AG04449 (cell line): ENCODE measurements around the gene GET4.
"Not testable (repeated sequence)": the region's sequence is repeated elsewhere in the genome, so short reads cannot be mapped to it uniquely, and the experiment has no call there.

Experiments used
- CTCF ChIA-PET: fragments of 350-600 bp; formaldehyde crosslinking; extraction: SDS; loops from one replicate; lab custom pipeline; 2021; ENCODE audit warnings: antibody characterized with exemption; lab: Yijun Ruan, JAX
- POLR2A ChIA-PET: fragments of 400-600, 350-600 bp; formaldehyde crosslinking; extraction: SDS; loops from one replicate; lab custom pipeline; 2020; ENCODE audit warnings: antibody characterized with exemption, inconsistent platforms; lab: Yijun Ruan, JAX
- DNase-seq: peaks from one replicate; pipeline ENCODE4 v3.0.0-alpha.2; 2010; ENCODE audit warnings: low read depth, low spot score
- H3K4me3 ChIP-seq: 2 replicates; pipeline ENCODE4 v1.5.1; 2011; ENCODE audit warnings: low read depth, mild to moderate bottlenecking, control low read depth, low read length
- TF ChIP-seq, protein P1 (sequence below): IDR thresholded peaks from one replicate; pipeline ENCODE4 v1.5.1; 2011; ENCODE audit warnings: mild to moderate bottlenecking, moderate library complexity, low read length, control low read depth, inconsistent platforms; ENCODE audit not compliant: insufficient read depth; ENCODE audit errors: missing control alignments

The GET4 gene

DNA sequence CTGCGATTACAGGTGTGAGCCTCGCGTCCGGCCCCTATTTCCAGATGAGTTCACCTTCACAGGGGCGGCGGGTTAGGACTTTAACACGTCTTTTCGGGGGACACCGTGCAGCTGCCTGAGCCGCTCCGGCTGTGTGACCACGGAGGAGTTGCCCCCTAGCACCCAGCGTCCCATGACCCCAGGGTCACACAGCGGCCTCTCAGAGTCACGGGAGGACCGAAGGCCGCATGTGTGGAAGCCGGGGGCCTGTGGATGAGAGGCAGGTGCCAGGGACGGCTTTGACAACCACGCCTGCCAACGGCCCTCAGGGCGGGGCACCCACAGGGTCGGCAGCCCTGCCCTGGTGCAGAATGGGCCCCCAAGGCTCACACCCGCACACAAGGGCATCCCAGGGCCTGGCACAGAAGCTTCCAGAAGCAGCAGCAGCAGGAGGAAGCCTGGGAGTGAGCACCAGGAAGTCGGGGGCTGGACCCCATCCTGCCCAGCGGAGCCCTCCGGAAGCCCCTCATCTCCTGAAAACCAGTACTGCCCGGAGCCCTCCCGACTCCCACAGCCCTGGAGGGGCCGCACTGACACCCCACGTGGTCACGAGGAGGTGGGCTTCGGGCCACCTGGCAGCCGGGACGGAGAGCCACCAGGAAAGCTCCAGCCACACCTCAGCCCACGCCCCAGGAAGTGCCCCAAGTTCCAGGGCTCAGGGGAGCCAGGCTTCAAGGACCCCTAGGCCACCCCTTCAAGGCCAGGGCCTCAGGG is 45.4 kb downstream of the GET4 start:
- TF ChIP-seq, protein P1, sequence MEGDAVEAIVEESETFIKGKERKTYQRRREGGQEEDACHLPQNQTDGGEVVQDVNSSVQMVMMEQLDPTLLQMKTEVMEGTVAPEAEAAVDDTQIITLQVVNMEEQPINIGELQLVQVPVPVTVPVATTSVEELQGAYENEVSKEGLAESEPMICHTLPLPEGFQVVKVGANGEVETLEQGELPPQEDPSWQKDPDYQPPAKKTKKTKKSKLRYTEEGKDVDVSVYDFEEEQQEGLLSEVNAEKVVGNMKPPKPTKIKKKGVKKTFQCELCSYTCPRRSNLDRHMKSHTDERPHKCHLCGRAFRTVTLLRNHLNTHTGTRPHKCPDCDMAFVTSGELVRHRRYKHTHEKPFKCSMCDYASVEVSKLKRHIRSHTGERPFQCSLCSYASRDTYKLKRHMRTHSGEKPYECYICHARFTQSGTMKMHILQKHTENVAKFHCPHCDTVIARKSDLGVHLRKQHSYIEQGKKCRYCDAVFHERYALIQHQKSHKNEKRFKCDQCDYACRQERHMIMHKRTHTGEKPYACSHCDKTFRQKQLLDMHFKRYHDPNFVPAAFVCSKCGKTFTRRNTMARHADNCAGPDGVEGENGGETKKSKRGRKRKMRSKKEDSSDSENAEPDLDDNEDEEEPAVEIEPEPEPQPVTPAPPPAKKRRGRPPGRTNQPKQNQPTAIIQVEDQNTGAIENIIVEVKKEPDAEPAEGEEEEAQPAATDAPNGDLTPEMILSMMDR = no peak
- POLR2A ChIA-PET = no interaction called here
- H3K4me3 ChIP-seq = no peak overlapping the region
- CTCF ChIA-PET = no interaction called here
- DNase-seq = no peak

DNA sequence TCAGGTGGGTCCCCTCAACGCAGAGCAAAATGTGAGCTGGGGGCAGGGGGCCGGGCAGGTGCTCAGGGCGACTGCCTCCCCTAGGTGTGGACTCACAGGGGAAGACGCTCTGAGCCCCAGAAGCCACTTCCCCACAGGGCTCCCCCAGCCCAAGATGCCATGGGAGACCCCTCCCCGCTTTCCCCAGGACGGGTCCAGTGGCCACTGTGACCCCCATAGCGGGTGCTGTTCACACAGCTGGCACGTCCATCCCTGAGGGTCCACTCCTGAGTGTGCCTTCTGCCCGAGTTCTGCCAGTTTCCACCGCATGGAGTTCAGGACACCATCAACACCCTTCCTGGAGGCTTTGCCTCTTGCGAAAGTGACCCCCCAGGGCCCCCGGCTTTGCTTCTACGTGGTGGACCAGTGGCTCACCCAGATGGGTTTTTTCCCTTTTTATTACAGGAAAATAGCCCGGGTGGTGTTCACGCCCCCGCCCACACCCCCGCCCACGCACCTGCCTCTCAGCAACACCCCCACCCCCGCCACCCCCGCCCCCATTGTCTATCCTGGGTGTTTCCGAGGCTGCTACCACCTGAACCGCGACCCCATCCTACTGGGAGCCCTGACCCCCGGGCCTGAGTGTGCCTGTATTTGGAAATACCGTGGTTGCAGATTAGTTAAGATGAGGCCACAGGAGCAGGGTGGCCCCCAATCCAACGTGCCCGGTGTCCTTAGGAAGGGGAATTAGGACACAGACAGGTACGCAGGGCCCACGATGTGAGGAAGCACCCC is 46.2 kb downstream of the GET4 start:
- no peak overlapping the region for H3K4me3 ChIP-seq
- DNase-seq = no peak
- ChIA-PET POLR2A (no interaction called here), CTCF (no interaction called here)
- TF ChIP-seq, protein P1 = no peak

DNA sequence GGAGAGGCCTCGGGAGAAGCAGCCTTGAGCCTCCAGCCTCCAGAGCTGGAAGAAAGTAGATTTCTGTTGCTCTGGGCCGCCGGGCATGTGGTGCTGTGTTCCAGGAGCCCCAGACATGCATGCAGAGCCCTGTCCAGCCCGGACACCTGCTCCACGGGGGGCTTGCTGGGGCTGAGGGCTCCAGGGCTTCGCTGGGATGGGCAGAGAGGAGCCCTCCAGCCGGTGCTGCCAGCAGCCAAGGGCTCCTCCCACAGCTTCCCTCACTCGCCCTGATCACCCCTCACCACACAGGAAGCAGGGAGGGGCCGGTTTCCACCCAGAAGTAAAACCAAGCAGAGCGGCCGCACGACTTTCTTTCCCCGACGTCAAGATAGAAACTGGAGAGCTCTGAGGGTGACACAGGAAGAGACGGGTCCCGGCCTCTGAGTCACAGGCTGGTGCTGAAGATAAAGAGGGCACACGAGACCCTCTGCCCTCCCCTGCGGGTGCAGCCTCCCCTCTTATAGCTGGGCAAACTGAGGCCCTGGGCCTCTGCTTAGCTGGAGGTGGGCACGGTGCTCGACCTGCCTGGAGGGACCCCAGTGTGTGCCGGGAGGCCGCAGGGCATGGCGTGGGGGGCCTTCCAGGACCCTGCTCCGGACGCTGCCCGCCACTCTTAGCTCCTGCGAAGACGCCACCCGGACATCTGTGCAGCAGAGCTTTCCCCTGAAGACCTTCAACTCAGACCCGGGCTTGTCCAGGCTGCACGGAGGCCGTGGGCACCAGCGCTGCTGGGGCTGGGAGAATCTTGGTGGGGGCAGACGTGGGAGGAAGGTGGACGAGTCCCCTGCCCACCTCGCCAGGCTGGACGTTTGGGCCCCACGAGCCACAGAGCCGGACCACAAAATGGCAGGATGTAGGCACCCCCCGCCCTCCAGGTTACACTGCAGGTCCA is 47.0 kb downstream of the GET4 start:
- DNase-seq = no peak
- TF ChIP-seq, protein P1 = no peak
- H3K4me3 ChIP-seq = no peak overlapping the region
- ChIA-PET CTCF (interaction anchor here (0.7 kb wide), 1 partner anchor 69 kb away, joined by 3 read pairs; no protein-coding TSS in a partner anchor), POLR2A (no interaction called here)

DNA sequence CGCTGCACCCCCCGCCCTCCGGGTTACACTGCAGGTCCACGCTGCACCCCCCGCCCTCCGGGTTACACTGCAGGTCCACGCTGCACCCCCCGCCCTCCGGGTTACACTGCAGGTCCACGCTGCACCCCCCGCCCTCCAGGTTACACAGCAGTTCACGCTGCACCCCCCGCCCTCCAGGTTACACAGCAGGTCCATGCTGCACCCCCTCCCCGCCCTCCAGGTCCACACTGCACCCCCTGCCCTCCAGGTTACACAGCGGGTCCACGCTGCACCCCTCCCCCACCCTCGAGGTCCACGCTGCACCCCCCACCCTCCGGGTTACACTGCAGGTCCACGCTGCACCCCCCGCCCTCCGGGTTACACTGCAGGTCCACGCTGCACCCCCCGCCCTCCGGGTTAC is 47.7 kb downstream of the GET4 start:
- POLR2A ChIA-PET, H3K4me3 ChIP-seq, DNase-seq: not testable (repeated sequence)
- CTCF ChIA-PET = interaction anchor here (0.6 kb wide), 1 partner anchor 14 kb away, joined by 3 read pairs; no protein-coding TSS in a partner anchor

DNA sequence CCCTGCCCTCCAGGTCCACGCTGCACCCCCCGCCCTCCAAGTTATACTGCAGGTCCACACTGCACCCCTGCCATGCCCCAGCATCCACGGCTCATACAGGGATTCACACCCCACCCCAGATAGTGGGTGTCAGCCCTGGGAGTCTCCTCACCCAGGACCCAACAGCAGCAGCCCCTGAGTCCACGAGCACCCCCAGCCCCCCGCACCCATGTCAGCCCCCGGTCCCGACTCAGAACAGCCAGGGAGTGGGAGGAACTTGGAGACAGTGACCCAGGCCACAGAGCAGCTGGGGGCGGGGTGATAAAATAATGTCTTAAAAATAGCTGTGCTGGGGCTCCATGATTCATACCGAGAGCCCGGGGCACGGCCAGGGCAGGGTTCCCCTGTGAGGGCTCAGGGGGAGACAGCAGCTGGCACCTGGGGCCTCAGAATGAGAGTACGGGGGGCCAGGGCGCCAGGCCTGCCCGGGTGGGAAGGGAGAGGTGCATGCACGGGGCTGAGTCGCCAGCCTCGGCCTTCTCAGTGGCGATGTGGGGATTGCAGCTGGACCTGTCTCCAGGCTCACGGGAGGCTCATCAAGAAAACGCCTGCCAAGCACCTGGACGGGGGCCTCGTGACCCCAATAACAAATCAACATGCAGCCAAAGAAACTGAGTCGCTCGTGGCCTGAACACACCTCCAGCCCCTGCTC is 48.3 kb downstream of the GET4 start:
- TF ChIP-seq, protein P1 = no peak
- no peak for DNase-seq
- POLR2A ChIA-PET = no interaction called here
- no peak overlapping the region for H3K4me3 ChIP-seq
- CTCF ChIA-PET = interaction anchor here (0.6 to 0.7 kb wide), 2 partner anchors 15 kb away, joined by 3 read pairs; no protein-coding TSS in a partner anchor

DNA sequence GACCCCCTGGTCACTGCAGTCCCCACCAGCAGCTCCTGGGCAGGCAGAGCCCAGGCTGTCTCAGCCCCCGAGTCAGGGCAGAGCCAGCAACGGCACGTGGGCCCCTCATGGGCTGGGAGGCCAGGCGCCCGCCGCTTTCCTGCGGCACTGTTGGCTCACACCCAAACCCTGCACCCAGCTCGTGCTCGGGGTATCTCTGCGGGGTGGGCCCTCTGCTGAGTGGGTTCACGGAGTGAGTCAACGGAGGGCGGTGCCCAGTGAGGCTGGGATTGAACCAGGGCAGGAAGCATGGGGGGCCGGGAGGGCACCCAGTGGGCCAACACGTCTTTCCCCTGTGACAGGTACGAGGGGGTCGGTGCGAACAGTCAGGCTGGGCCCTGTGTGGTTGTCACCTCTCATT is 49.2 kb downstream of the GET4 start:
- ChIA-PET POLR2A (no interaction called here), CTCF (interaction anchor here (0.7 kb wide), 1 partner anchor 16 kb away, joined by 3 read pairs; no protein-coding TSS in a partner anchor)
- TF ChIP-seq, protein P1 = no peak
- no peak overlapping the region for H3K4me3 ChIP-seq
- no peak for DNase-seq
